ENCODE data around the gene BTBD16.

BTBD16 gene

DNA sequence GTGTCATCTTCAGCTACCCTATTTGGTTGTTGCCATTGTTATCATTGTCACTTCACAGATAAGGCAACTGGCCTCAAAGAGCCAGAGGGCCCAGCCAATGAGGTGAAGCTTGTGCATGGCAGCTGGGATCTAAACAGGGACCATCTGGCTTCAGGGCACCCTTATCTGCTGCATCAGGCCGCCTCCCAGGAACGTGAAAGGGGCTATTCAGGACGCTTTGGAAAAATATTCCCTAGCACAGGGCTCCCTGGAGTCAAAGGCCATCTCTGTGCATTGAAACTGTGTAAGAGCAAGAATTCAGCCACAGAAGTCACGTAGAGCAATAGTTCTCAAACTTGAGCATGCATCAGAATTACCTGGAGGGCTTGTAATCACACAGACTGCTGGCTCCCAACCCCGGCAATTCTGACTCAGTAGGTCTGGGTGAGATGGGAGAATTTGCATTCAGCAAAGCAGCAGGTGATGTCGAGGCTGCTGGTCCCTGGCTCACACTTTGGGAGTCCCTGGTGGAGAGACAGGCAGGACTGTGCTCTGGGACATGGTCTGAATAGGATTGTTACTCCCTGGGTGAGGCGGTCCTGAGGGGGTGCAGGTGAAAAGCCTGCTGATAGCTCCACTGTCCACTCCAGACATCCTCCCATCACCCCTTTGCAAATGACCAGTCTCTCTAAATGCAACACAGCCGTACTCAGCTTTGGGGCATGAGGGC lies 81.9 kb downstream of the BTBD16 start:
- TF ChIP-seq, protein P1, sequence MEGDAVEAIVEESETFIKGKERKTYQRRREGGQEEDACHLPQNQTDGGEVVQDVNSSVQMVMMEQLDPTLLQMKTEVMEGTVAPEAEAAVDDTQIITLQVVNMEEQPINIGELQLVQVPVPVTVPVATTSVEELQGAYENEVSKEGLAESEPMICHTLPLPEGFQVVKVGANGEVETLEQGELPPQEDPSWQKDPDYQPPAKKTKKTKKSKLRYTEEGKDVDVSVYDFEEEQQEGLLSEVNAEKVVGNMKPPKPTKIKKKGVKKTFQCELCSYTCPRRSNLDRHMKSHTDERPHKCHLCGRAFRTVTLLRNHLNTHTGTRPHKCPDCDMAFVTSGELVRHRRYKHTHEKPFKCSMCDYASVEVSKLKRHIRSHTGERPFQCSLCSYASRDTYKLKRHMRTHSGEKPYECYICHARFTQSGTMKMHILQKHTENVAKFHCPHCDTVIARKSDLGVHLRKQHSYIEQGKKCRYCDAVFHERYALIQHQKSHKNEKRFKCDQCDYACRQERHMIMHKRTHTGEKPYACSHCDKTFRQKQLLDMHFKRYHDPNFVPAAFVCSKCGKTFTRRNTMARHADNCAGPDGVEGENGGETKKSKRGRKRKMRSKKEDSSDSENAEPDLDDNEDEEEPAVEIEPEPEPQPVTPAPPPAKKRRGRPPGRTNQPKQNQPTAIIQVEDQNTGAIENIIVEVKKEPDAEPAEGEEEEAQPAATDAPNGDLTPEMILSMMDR (IDR thresholded peaks at IDR 0.05), result no peak
- Histone ChIP-seq H3K4me1 (no peaks in the 10 kb centered on the region), H2AFZ (no peak overlapping the region), H3K4me3 (ENCODE audit: low read depth, low read length) (no peak overlapping the region), H3K79me2 (no peaks in the 10 kb centered on the region), H3K9me3 (ENCODE audit: control insufficient read depth, low read length) (no peaks in the 10 kb centered on the region), H3K9ac (no peak overlapping the region), H3K4me2 (ENCODE audit: low read length) (no peak overlapping the region), H3K36me3 (ENCODE audit: control insufficient read depth, insufficient read depth, low read length) (no peaks in the 10 kb centered on the region), H3K27ac (no peak overlapping the region), H3K27me3 (ENCODE audit: control insufficient read depth, insufficient read depth, low read length) (no peaks in the 10 kb centered on the region)

DNA sequence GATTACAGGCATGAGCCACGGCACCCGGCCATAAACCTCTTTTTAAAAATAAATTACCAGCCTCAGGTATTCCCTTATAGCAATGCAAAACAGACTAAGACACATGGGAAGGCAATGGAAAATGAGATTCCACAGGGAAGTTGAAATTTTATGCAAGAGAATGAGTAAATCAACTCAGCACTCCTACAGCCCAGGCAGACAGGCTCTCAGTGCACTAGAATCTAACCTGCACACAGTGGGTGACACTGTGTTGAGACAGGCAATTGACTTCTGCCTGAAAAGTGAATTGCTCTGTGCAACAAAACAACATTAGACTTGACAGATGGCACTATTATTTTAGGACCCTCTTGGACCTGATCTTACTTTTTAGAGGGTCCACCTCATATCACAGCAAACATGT lies 83.3 kb downstream of the BTBD16 start:
- Histone ChIP-seq H3K36me3 (ENCODE audit: control insufficient read depth, insufficient read depth, low read length) (no peaks in the 10 kb centered on the region), H3K79me2 (no peaks in the 10 kb centered on the region), H2AFZ (no peak overlapping the region), H3K9me3 (ENCODE audit: control insufficient read depth, low read length) (no peaks in the 10 kb centered on the region), H3K27ac (no peak overlapping the region), H3K4me3 (ENCODE audit: low read depth, low read length) (no peak overlapping the region), H3K4me1 (no peaks in the 10 kb centered on the region), H3K9ac (no peak overlapping the region), H3K4me2 (ENCODE audit: low read length) (no peak overlapping the region), H3K27me3 (ENCODE audit: control insufficient read depth, insufficient read depth, low read length) (no peaks in the 10 kb centered on the region)
- TF ChIP-seq, protein P1 (IDR thresholded peaks at IDR 0.05), result no peak

DNA sequence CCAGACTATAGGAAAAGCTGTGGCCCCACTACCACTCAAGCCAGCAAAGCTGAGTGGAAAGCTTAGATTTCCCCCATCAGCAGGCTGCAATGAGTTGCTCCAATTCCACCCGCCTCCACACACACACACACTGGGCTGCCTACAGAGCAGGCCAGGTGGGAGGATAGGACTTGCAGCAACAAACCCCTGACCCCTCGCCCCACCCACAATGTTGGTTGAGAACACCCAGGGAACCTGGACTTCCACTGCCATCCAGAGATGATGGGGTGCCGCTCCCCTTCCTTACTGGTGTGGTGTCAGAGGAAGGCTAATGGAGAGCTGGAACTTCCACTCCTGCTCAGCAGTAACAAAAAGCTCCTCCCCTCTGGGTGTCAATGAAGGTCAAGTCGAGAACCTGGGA lies 86.6 kb downstream of the BTBD16 start:
- no peak overlapping the region for H3K4me2 ChIP-seq (ENCODE audit: low read length)
- TF ChIP-seq, protein P1 (IDR thresholded peaks at IDR 0.05), result no peak

DNA sequence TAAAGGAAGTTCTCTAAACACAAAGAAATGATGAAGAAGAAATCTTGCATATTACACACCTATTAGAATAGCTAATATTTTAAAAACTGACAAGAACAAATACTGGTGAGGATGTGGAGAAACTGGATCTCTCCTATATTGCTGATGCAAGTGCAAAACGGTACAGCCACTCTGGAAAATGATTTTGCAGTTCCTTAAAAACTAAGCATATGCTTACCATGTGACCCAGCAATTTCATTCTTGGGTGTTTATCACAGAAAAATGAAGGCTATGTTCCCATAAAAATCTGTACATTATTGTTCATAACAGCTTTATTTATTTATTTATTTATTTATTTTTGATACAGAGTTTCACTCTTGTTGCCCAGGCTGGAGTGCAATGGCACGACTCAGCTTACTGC lies 88.5 kb downstream of the BTBD16 start:
- TF ChIP-seq, protein P1 (IDR thresholded peaks at IDR 0.05), result no peak
- H3K4me1 ChIP-seq, result no peaks in the 10 kb centered on the region
- H3K4me3 ChIP-seq (ENCODE audit: low read depth, low read length), result no peak overlapping the region
- no peaks in the 10 kb centered on the region for H3K9me3 ChIP-seq (ENCODE audit: control insufficient read depth, low read length)
- no peaks in the 10 kb centered on the region for H3K27me3 ChIP-seq (ENCODE audit: control insufficient read depth, insufficient read depth, low read length)
- H3K79me2 ChIP-seq, result no peaks in the 10 kb centered on the region
- H3K9ac ChIP-seq, result no peak overlapping the region
- no peak overlapping the region for H3K27ac ChIP-seq
- H3K36me3 ChIP-seq (ENCODE audit: control insufficient read depth, insufficient read depth, low read length), result no peaks in the 10 kb centered on the region
- H3K4me2 ChIP-seq (ENCODE audit: low read length), result no peak overlapping the region
- no peak overlapping the region for H2AFZ ChIP-seq

More for the DNA sequence above, 86.6 kb downstream of the BTBD16 start:
- Histone ChIP-seq H3K27me3 (ENCODE audit: control insufficient read depth, insufficient read depth, low read length) (no peaks in the 10 kb centered on the region), H3K4me3 (ENCODE audit: low read depth, low read length) (no peak overlapping the region), H3K4me1 (no peaks in the 10 kb centered on the region), H3K9ac (no peak overlapping the region), H3K27ac (no peak overlapping the region), H3K36me3 (ENCODE audit: control insufficient read depth, insufficient read depth, low read length) (no peaks in the 10 kb centered on the region), H3K79me2 (no peaks in the 10 kb centered on the region), H3K9me3 (ENCODE audit: control insufficient read depth, low read length) (no peaks in the 10 kb centered on the region), H2AFZ (no peak overlapping the region)

DNA sequence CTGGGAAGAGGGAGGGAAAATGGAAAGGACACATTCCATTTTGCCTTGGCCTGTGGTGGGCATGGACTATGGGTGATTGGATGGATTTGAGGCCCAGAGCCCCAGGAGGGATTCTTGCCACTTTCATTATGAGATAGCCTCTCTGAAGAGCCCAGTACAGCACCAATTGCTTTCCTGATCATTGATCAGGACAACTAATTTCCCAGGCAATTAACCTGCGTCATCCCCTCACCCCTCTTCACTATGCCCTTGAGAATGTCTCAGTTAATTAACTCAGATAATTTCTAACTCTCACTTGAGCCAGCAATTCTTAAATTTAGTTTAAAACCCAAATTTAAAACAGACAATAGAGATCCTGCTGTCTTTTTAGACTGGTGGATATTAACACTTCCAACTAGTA lies 90.0 kb downstream of the BTBD16 start:
- Histone ChIP-seq H3K9me3 (ENCODE audit: control insufficient read depth, low read length) (no peaks in the 10 kb centered on the region), H3K27ac (no peak overlapping the region), H3K4me1 (no peaks in the 10 kb centered on the region), H3K27me3 (ENCODE audit: control insufficient read depth, insufficient read depth, low read length) (no peaks in the 10 kb centered on the region), H3K9ac (no peak overlapping the region), H3K4me2 (ENCODE audit: low read length) (no peak overlapping the region), H3K4me3 (ENCODE audit: low read depth, low read length) (no peak overlapping the region), H3K79me2 (no peaks in the 10 kb centered on the region), H2AFZ (no peak overlapping the region), H3K36me3 (ENCODE audit: control insufficient read depth, insufficient read depth, low read length) (no peaks in the 10 kb centered on the region)
- TF ChIP-seq, protein P1 (IDR thresholded peaks at IDR 0.05), result no peak

Measured in parathyroid adenoma (tissue), 2 donors.